Upper lobe of right lung (tissue), 1 donor: ENCODE data around the gene TSHZ1. TPM values are rescaled to one million over a fixed set of nuclear protein-coding genes. Genes with fewer than 3 reads are reported as not detected.
A peak's percentile ranks its signal among the peaks of the same experiment; 100 is the strongest.

Experiments
- ATAC-seq: fragments of 200-7000 bp; cut with Tn5 transposase; one replicate; pipeline ENCODE4 v1.9.1; 2020; ENCODE audit warnings: mild to moderate bottlenecking, moderate library complexity
- DNase-seq: peaks from one replicate; pipeline ENCODE4 v3.0.0-alpha.2; 2020
- H3K27ac ChIP-seq: fragments of 200-600 bp; one replicate; pipeline ENCODE4 v1.8.0; 2022
- H3K27me3 ChIP-seq: fragments of 200-600 bp; one replicate; pipeline ENCODE4 v1.8.0; 2022; ENCODE audit warnings: mild to moderate bottlenecking
- H3K36me3 ChIP-seq: fragments of 200-600 bp; one replicate; pipeline ENCODE4 v1.8.0; 2022
- H3K4me1 ChIP-seq: fragments of 200-600 bp; one replicate; pipeline ENCODE4 v1.8.0; 2022
- H3K4me3 ChIP-seq: fragments of 200-600 bp; one replicate; pipeline ENCODE4 v1.8.0; 2022; ENCODE audit warnings: mild to moderate bottlenecking
- H3K9me3 ChIP-seq: fragments of 200-600 bp; one replicate; pipeline ENCODE4 v1.8.0; 2022
- intact Hi-C: fragments of 100-400 bp; cut with DNase I; formaldehyde crosslinking; loops from one replicate; pipeline ENCODE4 v1.11.0; 2022
- total RNA-seq: library from RNA; stranded (reverse); fragmentation: NEBNext Ultra II Directional; extraction: Animal tissue kit (Norgen Biotek cat#: 25700); gene quantifications from one replicate; pipeline ENCODE4 v1.2.1, GENCODE V29; 2021
- TF ChIP-seq, protein P1 (sequence below): fragments of 200-600 bp; IDR thresholded peaks from one replicate; pipeline ENCODE4 v1.8.0; 2022; ENCODE audit warnings: antibody characterized with exemption
- donor health status: DM: no; HTN: yes; CAD: no; lungs with severe emphysema.

The TSHZ1 gene
- total RNA-seq, 1 donor from 2014 or later: 17.3 TPM

DNA sequence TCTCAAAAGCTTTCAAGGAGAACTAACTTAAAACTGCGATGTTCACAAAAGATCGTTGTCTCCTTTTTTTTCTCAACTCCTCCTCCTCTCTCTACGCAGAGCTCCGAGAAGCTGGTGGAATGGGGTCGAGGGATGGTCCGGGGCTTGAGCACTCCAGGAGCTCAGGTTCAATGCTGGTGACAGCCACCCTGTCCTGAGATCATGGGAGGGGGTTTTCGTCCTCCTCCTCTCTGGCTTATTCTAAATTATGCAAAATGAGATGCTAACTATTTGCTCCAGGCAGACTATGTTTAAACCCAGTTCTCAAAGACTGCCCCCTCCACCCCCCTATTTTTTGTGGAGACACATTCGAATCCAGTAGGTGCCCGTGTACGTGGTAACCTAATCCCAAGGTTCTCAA lies 11.8 kb downstream of the TSHZ1 start:
- Histone ChIP-seq H3K4me3 (no peak overlapping the region), H3K4me1 (peaks cover 42% of the 10 kb centered on the region), H3K9me3 (no peaks in the 10 kb centered on the region), H3K27ac (no peak overlapping the region), H3K36me3 (no peaks in the 10 kb centered on the region), H3K27me3 (no peaks in the 10 kb centered on the region)
- intact Hi-C loops: no loop called here
- TF ChIP-seq, protein P1, sequence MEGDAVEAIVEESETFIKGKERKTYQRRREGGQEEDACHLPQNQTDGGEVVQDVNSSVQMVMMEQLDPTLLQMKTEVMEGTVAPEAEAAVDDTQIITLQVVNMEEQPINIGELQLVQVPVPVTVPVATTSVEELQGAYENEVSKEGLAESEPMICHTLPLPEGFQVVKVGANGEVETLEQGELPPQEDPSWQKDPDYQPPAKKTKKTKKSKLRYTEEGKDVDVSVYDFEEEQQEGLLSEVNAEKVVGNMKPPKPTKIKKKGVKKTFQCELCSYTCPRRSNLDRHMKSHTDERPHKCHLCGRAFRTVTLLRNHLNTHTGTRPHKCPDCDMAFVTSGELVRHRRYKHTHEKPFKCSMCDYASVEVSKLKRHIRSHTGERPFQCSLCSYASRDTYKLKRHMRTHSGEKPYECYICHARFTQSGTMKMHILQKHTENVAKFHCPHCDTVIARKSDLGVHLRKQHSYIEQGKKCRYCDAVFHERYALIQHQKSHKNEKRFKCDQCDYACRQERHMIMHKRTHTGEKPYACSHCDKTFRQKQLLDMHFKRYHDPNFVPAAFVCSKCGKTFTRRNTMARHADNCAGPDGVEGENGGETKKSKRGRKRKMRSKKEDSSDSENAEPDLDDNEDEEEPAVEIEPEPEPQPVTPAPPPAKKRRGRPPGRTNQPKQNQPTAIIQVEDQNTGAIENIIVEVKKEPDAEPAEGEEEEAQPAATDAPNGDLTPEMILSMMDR: no peak
- DNase-seq: no peak
- ATAC-seq: no peak

DNA sequence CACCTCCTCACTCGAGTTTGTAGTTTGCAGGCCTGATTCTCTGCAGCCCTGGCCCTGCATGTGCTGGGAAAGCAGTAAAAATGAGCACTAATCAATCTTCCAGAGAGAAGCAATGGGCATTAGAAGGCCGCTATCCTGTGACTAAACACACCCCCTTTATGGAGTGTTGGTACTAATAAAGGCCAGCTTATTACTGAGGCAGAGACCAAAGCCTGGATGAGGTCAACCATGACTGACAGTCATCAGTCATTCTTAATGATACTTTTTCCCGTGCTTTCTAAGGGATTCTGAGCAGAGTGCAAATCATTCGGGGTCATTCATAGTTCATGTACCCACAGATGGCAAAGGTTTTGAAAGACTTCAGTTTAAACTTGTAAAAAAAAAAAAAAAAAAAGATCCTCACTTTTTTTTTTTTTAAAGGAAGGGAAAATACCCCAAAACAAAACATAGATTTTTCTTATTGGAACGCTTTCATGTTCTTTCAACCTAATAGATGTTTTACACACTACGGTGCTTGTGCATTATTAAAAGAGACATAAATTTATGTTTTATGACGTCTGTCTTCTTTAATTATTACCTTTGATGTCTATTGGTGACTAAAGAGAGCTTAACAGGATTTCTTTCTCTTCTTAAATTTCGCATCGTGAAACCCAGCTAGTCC lies 13.2 kb downstream of the TSHZ1 start:
- H3K36me3 ChIP-seq: no peaks in the 10 kb centered on the region
- DNase-seq: no peak
- H3K4me1 ChIP-seq: peaks cover 40% of the 10 kb centered on the region
- H3K27me3 ChIP-seq: no peaks in the 10 kb centered on the region
- no peak overlapping the region for H3K4me3 ChIP-seq
- intact Hi-C loops: no loop called here
- no peak for ATAC-seq
- TF ChIP-seq, protein P1: no peak
- H3K9me3 ChIP-seq: no peaks in the 10 kb centered on the region
- H3K27ac ChIP-seq: no peak overlapping the region

DNA sequence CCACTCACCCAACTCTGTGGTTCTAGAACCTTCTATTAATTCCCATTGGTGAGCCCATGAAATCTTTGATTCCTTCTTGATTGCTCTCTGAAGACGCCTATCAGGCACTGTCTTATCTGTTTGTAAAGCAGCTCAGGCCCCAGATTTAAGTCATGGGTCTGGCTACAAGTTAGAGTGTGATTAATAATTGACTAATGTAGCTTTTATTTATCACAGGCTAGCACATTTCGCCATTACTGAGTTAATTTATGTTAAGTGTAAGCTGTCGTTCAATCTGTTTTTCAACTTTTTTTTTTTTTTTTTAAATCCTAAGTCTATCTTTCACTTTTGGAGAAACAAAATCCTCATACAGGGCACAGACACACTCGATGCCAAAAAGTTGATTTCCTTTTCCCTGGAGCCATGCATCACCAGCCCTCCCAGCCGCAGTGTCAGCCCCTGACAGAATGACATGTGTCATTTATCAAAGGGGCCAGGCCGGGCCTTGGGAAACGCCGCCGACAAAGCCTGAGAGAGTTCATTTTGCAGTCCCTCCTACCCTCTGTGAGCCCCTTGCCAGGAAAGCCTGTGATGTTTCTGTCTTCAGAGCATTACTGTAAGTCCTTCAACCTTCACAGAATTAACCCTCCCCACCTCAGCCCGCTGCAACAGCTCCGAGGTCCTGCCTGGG lies 15.8 kb downstream of the TSHZ1 start:
- Histone ChIP-seq H3K27me3 (no peaks in the 10 kb centered on the region), H3K27ac (no peak overlapping the region), H3K9me3 (no peaks in the 10 kb centered on the region), H3K4me1 (peaks cover 41% of the 10 kb centered on the region), H3K4me3 (peak overlapping the region; percentile 13), H3K36me3 (no peaks in the 10 kb centered on the region)
- DNase-seq (no peak), ATAC-seq (peak; percentile 53)
- intact Hi-C loops: no loop called here
- TF ChIP-seq, protein P1: no peak

DNA sequence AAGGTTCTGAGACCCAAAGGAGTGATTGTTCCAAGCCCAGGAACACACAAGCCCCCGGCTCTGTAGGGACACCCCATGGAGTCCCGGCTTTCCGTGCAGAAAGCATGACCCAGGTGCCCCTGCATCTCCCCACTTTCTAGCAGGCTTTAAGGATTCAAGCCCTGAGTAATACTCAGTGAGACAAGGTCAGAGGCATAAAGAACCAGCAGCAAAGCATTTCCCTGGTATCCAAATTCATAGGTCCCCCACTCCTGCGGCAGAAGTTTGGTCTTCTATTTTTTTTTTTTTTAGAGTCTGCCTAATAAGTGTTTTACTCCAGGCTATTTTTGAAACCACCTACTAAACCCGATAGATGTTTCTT lies 16.3 kb downstream of the TSHZ1 start:
- Histone ChIP-seq H3K27me3 (no peaks in the 10 kb centered on the region), H3K9me3 (no peaks in the 10 kb centered on the region), H3K27ac (no peak overlapping the region), H3K4me1 (peaks cover 46% of the 10 kb centered on the region), H3K36me3 (no peaks in the 10 kb centered on the region), H3K4me3 (peak overlapping the region; percentile 13)
- intact Hi-C loops: no loop called here
- DNase-seq (no peak), ATAC-seq (no peak)
- TF ChIP-seq, protein P1: no peak

DNA sequence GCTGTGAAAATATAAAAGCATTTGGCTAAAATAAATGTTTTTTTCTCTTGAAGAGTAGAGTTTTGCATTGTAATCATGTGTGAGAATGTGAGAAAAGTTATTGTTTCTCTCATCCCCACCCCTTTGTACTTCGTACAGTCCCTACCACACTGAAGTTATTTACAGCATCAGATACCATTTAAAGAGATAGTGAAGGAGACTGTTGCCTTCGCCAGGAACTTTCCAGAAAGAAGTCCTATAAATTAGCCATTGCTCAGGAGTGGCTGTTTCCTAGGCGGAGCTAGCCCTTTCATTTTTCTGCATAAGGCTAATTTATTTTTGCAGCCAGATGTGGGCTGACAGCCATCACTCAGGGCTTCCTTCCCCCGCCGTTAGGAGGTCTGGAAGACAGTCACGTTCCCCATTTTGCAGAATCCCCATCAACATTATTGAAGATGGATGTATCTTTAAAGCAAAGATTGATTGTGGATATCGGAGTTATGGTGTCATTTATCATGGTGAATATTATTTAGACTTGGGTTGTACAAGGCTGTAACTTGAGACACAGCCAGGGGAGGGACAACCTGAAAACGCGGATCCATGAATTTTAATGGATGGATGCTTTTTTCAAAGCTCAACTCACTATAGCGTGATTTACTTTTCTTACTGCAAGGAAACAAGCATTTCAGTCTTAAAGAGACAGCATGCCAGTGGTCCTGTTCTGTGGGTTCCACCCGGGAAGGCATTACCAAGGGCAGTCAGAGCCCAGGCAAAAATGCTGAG lies 17.1 kb downstream of the TSHZ1 start:
- Histone ChIP-seq H3K9me3 (no peaks in the 10 kb centered on the region), H3K27ac (no peak overlapping the region), H3K27me3 (no peaks in the 10 kb centered on the region), H3K4me1 (peaks cover 48% of the 10 kb centered on the region), H3K4me3 (no peak overlapping the region), H3K36me3 (no peaks in the 10 kb centered on the region)
- TF ChIP-seq, protein P1: no peak
- DNase-seq: no peak
- intact Hi-C loops: no loop called here
- no peak for ATAC-seq
